ENCODE data around the gene RIMKLB. TPM values are rescaled to one million over a fixed set of nuclear protein-coding genes. Genes with fewer than 3 reads are reported as not detected.
"Not testable (repeated sequence)": the region's sequence is repeated elsewhere in the genome, so short reads cannot be mapped to it uniquely, and the experiment has no call there.

Gene RIMKLB
- total and polyA plus RNA-seq, 7 donors = 4.6 to 19.1 (median 8.1) TPM

GRCh38 chr12:8793226-8793625, 95.4 kb downstream of the RIMKLB start:
- 71 to 88% (median 81%) methylated on average over 4 of the region's 4 CpGs for WGBS, 3 donors
- H3K27me3 ChIP-seq (ENCODE audit: insufficient read depth in 3 of 3, low read length in 2 of 3); intact Hi-C loops (cut with DNase I); DNase-seq; H3K27ac ChIP-seq; H3K4me3 ChIP-seq; ATAC-seq; H3K4me1 ChIP-seq; H3K9me3 ChIP-seq; H3K36me3 ChIP-seq (ENCODE audit: insufficient read depth in 1 of 2, low read depth in 1 of 2): not testable (repeated sequence)

- 94 to 96% (median 95%) methylated on average over 17 to 21 of the region's 21 CpGs for WGBS, 3 donors
- H3K36me3 ChIP-seq (ENCODE audit: insufficient read depth in 1 of 2, low read depth in 1 of 2); DNase-seq; intact Hi-C loops (cut with DNase I); H3K27me3 ChIP-seq (ENCODE audit: insufficient read depth in 3 of 3, low read length in 2 of 3); H3K9me3 ChIP-seq; H3K4me3 ChIP-seq; H3K27ac ChIP-seq; H3K4me1 ChIP-seq; ATAC-seq: not testable (repeated sequence)
Measured at GRCh38 chr12:8794611-8795010, 96.8 kb downstream of the RIMKLB start.

GRCh38 chr12:8796831-8797626, 99.2 kb downstream of the RIMKLB start:
- WGBS, 3 donors = 73 to 81% (median 79%) methylated on average over 5 of the region's 5 CpGs
- Histone ChIP-seq H3K4me1 (no peaks in the 10 kb centered on the region), H3K36me3 (ENCODE audit: insufficient read depth in 1 of 2, low read depth in 1 of 2) (no peaks in the 10 kb centered on the region), H3K27ac (no peak overlapping the region), H3K9me3 (peaks cover 6% of the 10 kb centered on the region), H3K27me3 (ENCODE audit: insufficient read depth in 3 of 3, low read length in 2 of 3) (no peaks in the 10 kb centered on the region), H3K4me3 (no peak overlapping the region)
- DNase-seq (no peak), ATAC-seq (no peak)
- TF ChIP-seq CTCF (IDR thresholded peaks at IDR 0.05) = no peak
- intact Hi-C loops (cut with DNase I) = no loop called here

GRCh38 chr12:8801213-8801612, 103.4 kb downstream of the RIMKLB start:
- H3K4me3 ChIP-seq; ATAC-seq; intact Hi-C loops (cut with DNase I); H3K4me1 ChIP-seq; H3K36me3 ChIP-seq (ENCODE audit: insufficient read depth in 1 of 2, low read depth in 1 of 2); H3K9me3 ChIP-seq; H3K27ac ChIP-seq; H3K27me3 ChIP-seq (ENCODE audit: insufficient read depth in 3 of 3, low read length in 2 of 3); DNase-seq: not testable (repeated sequence)
- 94 to 95% (median 94%) methylated on average over 3 of the region's 3 CpGs for WGBS, 3 donors

GRCh38 chr12:8804833-8805232, 107.0 kb downstream of the RIMKLB start:
- ATAC-seq; H3K36me3 ChIP-seq (ENCODE audit: insufficient read depth in 1 of 2, low read depth in 1 of 2); H3K4me3 ChIP-seq; H3K9me3 ChIP-seq; H3K4me1 ChIP-seq; DNase-seq; intact Hi-C loops (cut with DNase I); H3K27ac ChIP-seq; H3K27me3 ChIP-seq (ENCODE audit: insufficient read depth in 3 of 3, low read length in 2 of 3): not testable (repeated sequence)
- 82 to 85% (median 84%) methylated on average over 3 of the region's 3 CpGs for WGBS, 3 donors

GRCh38 chr12:8805487-8805886, 107.7 kb downstream of the RIMKLB start:
- H3K36me3 ChIP-seq (ENCODE audit: insufficient read depth in 1 of 2, low read depth in 1 of 2); H3K9me3 ChIP-seq; intact Hi-C loops (cut with DNase I); H3K27ac ChIP-seq; H3K4me1 ChIP-seq; DNase-seq; H3K4me3 ChIP-seq; H3K27me3 ChIP-seq (ENCODE audit: insufficient read depth in 3 of 3, low read length in 2 of 3); ATAC-seq: not testable (repeated sequence)
- 86 to 89% (median 87%) methylated on average over 11 of the region's 11 CpGs for WGBS, 3 donors

- H3K4me1 ChIP-seq; H3K27ac ChIP-seq; H3K9me3 ChIP-seq; ATAC-seq; H3K27me3 ChIP-seq (ENCODE audit: insufficient read depth in 3 of 3, low read length in 2 of 3); H3K36me3 ChIP-seq (ENCODE audit: insufficient read depth in 1 of 2, low read depth in 1 of 2); DNase-seq; H3K4me3 ChIP-seq; intact Hi-C loops (cut with DNase I): not testable (repeated sequence)
- WGBS, 3 donors = 76 to 83% (median 79%) methylated on average over 8 to 11 of the region's 11 CpGs
Measured at GRCh38 chr12:8807084-8807483, 109.3 kb downstream of the RIMKLB start.

GRCh38 chr12:8810112-8810511, 112.3 kb downstream of the RIMKLB start:
- 70 to 73% (median 70%) methylated on average over 7 of the region's 7 CpGs for WGBS, 3 donors

More at GRCh38 chr12:8810112-8810511, 112.3 kb downstream of the RIMKLB start:
- H3K4me1 ChIP-seq; intact Hi-C loops (cut with DNase I); H3K4me3 ChIP-seq; DNase-seq; H3K36me3 ChIP-seq (ENCODE audit: insufficient read depth in 1 of 2, low read depth in 1 of 2); H3K27me3 ChIP-seq (ENCODE audit: insufficient read depth in 3 of 3, low read length in 2 of 3); H3K9me3 ChIP-seq; H3K27ac ChIP-seq; ATAC-seq: not testable (repeated sequence)

Data from psoas muscle (tissue), 8 donors.